ENCODE results near the gene TRPM4.
"Not testable (repeated sequence)": the region's sequence is repeated elsewhere in the genome, so short reads cannot be mapped to it uniquely, and the experiment has no call there.

DNA sequence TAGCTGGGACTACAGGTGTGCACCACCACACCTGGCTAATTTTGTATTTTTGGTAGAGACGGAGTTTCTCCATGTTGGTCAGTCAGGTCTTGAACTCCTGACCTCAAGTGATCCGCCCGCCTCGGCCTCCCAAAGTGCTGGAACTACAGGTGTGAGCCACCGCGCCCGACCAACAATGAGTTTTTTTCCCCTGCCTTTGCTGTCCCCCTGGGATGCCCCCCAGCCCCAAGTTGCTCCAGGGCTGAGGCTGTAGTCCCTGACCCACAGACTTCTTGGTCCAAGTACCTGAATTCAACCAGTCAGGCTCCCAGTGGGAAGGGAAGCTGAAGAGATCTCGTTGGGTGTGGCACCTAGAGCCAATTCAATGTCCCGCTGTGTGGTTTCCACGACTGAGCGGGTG lies 66.8 kb downstream of the TRPM4 start:
- TF ChIP-seq CTCF, EZH2 (IDR thresholded peaks at IDR 0.05): not testable (repeated sequence)
